ENCODE data around the gene TSC22D4. TPM values are rescaled to one million over a fixed set of nuclear protein-coding genes. Genes with fewer than 3 reads are reported as not detected.
"Not testable (repeated sequence)": the region's sequence is repeated elsewhere in the genome, so short reads cannot be mapped to it uniquely, and the experiment has no call there.

The TSC22D4 gene
- polyA plus RNA-seq, 3 donors: 23.8 to 91.5 (median 26.3) TPM

DNA sequence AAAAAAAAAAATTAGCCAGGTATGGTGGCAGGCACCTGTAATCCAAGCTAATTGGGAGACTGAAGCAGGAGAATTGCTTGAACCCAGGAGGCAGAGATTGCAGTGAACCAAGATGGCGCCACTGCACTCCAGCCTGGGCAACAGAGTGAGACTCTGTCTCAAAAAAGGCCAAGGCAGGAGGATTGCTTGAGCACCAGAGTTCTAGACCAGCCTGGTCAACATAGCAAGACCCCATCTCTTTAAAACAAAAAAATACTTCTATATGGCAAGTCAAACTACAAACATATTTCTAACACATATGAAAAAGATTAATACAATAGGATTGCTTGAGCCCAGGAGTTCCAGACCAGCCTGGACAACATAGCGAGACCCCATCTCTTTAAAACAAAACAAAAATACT lies 21.7 kb upstream of the TSC22D4 start:
- H3K9me3 Mint-ChIP-seq; H3K4me3 ChIP-seq (replicated peaks in 1 of 3; ENCODE audit: low read depth in 2 of 3, low read length in 3 of 3); H3K4me2 ChIP-seq (replicated peaks; ENCODE audit: extremely low read depth, low read length, poor library complexity, severe bottlenecking); H3K36me3 ChIP-seq (replicated peaks in 1 of 2; ENCODE audit: control insufficient read depth in 1 of 2, insufficient read depth in 2 of 2, low read length in 2 of 2); H3K4me3 Mint-ChIP-seq; H3K79me2 ChIP-seq (ENCODE audit: insufficient read depth, low read length); intact Hi-C loops (cut with micrococcal nuclease); H3K27ac Mint-ChIP-seq; H3K27me3 ChIP-seq (ENCODE audit: control insufficient read depth in 2 of 2, insufficient read depth in 2 of 2, low read length in 2 of 2); H3K9me3 ChIP-seq (replicated peaks in 1 of 2; ENCODE audit: control insufficient read depth in 1 of 2, insufficient read depth in 1 of 2, low read length in 2 of 2); H2AFZ ChIP-seq (ENCODE audit: insufficient read depth, low read depth, low read length, poor library complexity, severe bottlenecking); DNase-seq; H3K36me3 Mint-ChIP-seq; H4K20me1 ChIP-seq (ENCODE audit: insufficient read depth, low read length); H3K4me1 ChIP-seq (ENCODE audit: control insufficient read depth in 1 of 2, insufficient read depth in 2 of 2, low read length in 2 of 2); H3K9ac ChIP-seq (ENCODE audit: insufficient read depth, low read length, poor library complexity, severe bottlenecking); H3K4me1 Mint-ChIP-seq; H3K27ac ChIP-seq (ENCODE audit: low read depth in 1 of 2, low read length in 2 of 2): not testable (repeated sequence)
- 67% methylated on average over 1 of the region's 2 CpGs for WGBS (ENCODE audit: insufficient coverage)
- H3K27me3 Mint-ChIP-seq (ENCODE audit: low read depth in 3 of 3): peaks cover 10 to 18% (median 16%) of the 10 kb centered on the region in 3 donors

DNA sequence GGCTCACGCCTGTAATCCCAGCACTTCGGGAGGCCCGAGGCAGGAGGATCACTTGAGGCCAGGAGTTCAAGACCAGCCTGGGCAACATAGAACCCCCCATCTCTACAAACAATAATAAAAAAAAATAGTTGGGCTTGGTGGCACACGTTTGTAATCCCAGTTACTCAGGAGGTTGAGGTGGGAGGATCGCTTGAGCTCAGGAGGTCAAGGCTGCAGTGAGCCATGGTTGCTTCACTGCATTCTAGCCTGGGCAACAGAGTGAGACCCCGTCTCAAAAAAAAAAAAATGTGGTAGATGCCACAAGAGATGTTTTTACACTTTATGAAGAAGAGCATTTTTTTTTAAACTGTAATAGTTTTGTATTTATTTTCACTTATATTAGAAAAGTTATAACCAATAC lies 17.5 kb upstream of the TSC22D4 start:
- peak overlapping the region in 1 of 7 donors; percentile 12 for H3K27ac Mint-ChIP-seq
- WGBS (ENCODE audit: insufficient coverage): 90% methylated on average over 2 of the region's 6 CpGs

More for the DNA sequence above, 17.5 kb upstream of the TSC22D4 start:
- no peak for DNase-seq
- no peaks in the 10 kb centered on the region for H3K36me3 ChIP-seq (replicated peaks in 1 of 2; ENCODE audit: control insufficient read depth in 1 of 2, insufficient read depth in 2 of 2, low read length in 2 of 2)
- peaks cover 9% of the 10 kb centered on the region for H3K4me1 Mint-ChIP-seq
- H3K4me1 ChIP-seq (ENCODE audit: control insufficient read depth in 1 of 2, insufficient read depth in 2 of 2, low read length in 2 of 2): peaks cover 4 to 13% of the 10 kb centered on the region in 2 donors
- no peak overlapping the region for H3K4me2 ChIP-seq (replicated peaks; ENCODE audit: extremely low read depth, low read length, poor library complexity, severe bottlenecking)
- no peak overlapping the region for H3K4me3 Mint-ChIP-seq
- H3K9me3 Mint-ChIP-seq: peaks cover 0 to 4% (median 1%) of the 10 kb centered on the region in 7 donors
- intact Hi-C loops (cut with micrococcal nuclease): no loop called here
- no peak overlapping the region for H3K4me3 ChIP-seq (replicated peaks in 1 of 3; ENCODE audit: low read depth in 2 of 3, low read length in 3 of 3)
- peaks cover 5 to 26% of the 10 kb centered on the region in 2 donors for H3K27me3 ChIP-seq (ENCODE audit: control insufficient read depth in 2 of 2, insufficient read depth in 2 of 2, low read length in 2 of 2)
- peaks cover 0 to 3% of the 10 kb centered on the region in 2 donors for H3K36me3 Mint-ChIP-seq
- no peak overlapping the region for H2AFZ ChIP-seq (ENCODE audit: insufficient read depth, low read depth, low read length, poor library complexity, severe bottlenecking)
- H3K9me3 ChIP-seq (replicated peaks in 1 of 2; ENCODE audit: control insufficient read depth in 1 of 2, insufficient read depth in 1 of 2, low read length in 2 of 2): no peaks in the 10 kb centered on the region
- TF ChIP-seq, protein P1, sequence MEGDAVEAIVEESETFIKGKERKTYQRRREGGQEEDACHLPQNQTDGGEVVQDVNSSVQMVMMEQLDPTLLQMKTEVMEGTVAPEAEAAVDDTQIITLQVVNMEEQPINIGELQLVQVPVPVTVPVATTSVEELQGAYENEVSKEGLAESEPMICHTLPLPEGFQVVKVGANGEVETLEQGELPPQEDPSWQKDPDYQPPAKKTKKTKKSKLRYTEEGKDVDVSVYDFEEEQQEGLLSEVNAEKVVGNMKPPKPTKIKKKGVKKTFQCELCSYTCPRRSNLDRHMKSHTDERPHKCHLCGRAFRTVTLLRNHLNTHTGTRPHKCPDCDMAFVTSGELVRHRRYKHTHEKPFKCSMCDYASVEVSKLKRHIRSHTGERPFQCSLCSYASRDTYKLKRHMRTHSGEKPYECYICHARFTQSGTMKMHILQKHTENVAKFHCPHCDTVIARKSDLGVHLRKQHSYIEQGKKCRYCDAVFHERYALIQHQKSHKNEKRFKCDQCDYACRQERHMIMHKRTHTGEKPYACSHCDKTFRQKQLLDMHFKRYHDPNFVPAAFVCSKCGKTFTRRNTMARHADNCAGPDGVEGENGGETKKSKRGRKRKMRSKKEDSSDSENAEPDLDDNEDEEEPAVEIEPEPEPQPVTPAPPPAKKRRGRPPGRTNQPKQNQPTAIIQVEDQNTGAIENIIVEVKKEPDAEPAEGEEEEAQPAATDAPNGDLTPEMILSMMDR (IDR thresholded peaks at IDR 0.05): no peak
- peaks cover 45 to 60% (median 46%) of the 10 kb centered on the region in 3 donors for H3K27me3 Mint-ChIP-seq (ENCODE audit: low read depth in 3 of 3)
- H3K27ac ChIP-seq (ENCODE audit: low read depth in 1 of 2, low read length in 2 of 2): no peak overlapping the region
- H3K79me2 ChIP-seq (ENCODE audit: insufficient read depth, low read length): no peaks in the 10 kb centered on the region
- H4K20me1 ChIP-seq (ENCODE audit: insufficient read depth, low read length): no peaks in the 10 kb centered on the region
- no peak overlapping the region for H3K9ac ChIP-seq (ENCODE audit: insufficient read depth, low read length, poor library complexity, severe bottlenecking)

Data from CD14-positive monocyte (primary cell).